ENCODE measurements around the gene CCNG1. TPM values are rescaled to one million over a fixed set of nuclear protein-coding genes. Genes with fewer than 3 reads are reported as not detected.
"Not testable (repeated sequence)": the region's sequence is repeated elsewhere in the genome, so short reads cannot be mapped to it uniquely, and the experiment has no call there.

CCNG1 gene
- total RNA-seq, 1 experiment from 2014 or later = 215 TPM

- DNase-seq (ENCODE audit: low spot score) = no peak
Measured at GRCh38 chr5:163440954-163441353, 3.6 kb downstream of the CCNG1 start.

GRCh38 chr5:163444526-163444925, 7.1 kb downstream of the CCNG1 start:
- no peak for DNase-seq (ENCODE audit: low spot score)

GRCh38 chr5:163445345-163445744, 8.0 kb downstream of the CCNG1 start:
- no peak for DNase-seq (ENCODE audit: low spot score)

GRCh38 chr5:163447191-163447590, 9.8 kb downstream of the CCNG1 start:
- DNase-seq (ENCODE audit: low spot score) = no peak

- no peak for DNase-seq (ENCODE audit: low spot score)
Measured at GRCh38 chr5:163447875-163448274, 10.5 kb downstream of the CCNG1 start.

- DNase-seq (ENCODE audit: low spot score) = no peak
Measured at GRCh38 chr5:163448491-163448890, 11.1 kb downstream of the CCNG1 start.

- no peak for DNase-seq (ENCODE audit: low spot score)
Measured at GRCh38 chr5:163451489-163451888, 14.1 kb downstream of the CCNG1 start.

- DNase-seq (ENCODE audit: low spot score) = no peak
Measured at GRCh38 chr5:163453705-163454104, 16.3 kb downstream of the CCNG1 start.

GRCh38 chr5:163455406-163455805, 18.0 kb downstream of the CCNG1 start:
- not testable (repeated sequence) for DNase-seq (ENCODE audit: low spot score)

- no peak for DNase-seq (ENCODE audit: low spot score)
Measured at GRCh38 chr5:163456029-163456589, 18.7 kb downstream of the CCNG1 start.

- DNase-seq (ENCODE audit: low spot score) = no peak
Measured at GRCh38 chr5:163456840-163457239, 19.4 kb downstream of the CCNG1 start.

GRCh38 chr5:163458778-163459385, 21.5 kb downstream of the CCNG1 start:
- DNase-seq (ENCODE audit: low spot score) = no peak

GRCh38 chr5:163459462-163459818, 22.0 kb downstream of the CCNG1 start:
- no peak for DNase-seq (ENCODE audit: low spot score)

GRCh38 chr5:163459819-163460561, 22.6 kb downstream of the CCNG1 start, which contains the start of gene NUDCD2:
Gene NUDCD2 (minus strand): TSS chr5:163460102. CDS start chr5:163460050, 52 bp downstream.
- DNase-seq (ENCODE audit: low spot score) = peak; percentile 98

- peak; percentile 17 for DNase-seq (ENCODE audit: low spot score)
Measured at GRCh38 chr5:163460562-163461171, 23.3 kb downstream of the CCNG1 start, which contains the start of gene HMMR. Gene HMMR (plus strand): TSS chr5:163460632. CDS start chr5:163460693, 61 bp downstream.

- DNase-seq (ENCODE audit: low spot score) = no peak
Measured at GRCh38 chr5:163463063-163463435, 25.7 kb downstream of the CCNG1 start.

- DNase-seq (ENCODE audit: low spot score) = no peak
Measured at GRCh38 chr5:163467682-163468081, 30.3 kb downstream of the CCNG1 start.

- no peak for DNase-seq (ENCODE audit: low spot score)
Measured at GRCh38 chr5:163473635-163474243, 36.3 kb downstream of the CCNG1 start.

GRCh38 chr5:163475411-163475810, 38.0 kb downstream of the CCNG1 start:
- DNase-seq (ENCODE audit: low spot score) = no peak

- no peak for DNase-seq (ENCODE audit: low spot score)
Measured at GRCh38 chr5:163478126-163478981, 41.0 kb downstream of the CCNG1 start.

- DNase-seq (ENCODE audit: low spot score) = no peak
Measured at GRCh38 chr5:163478982-163479271, 41.5 kb downstream of the CCNG1 start.

Data from H4 (cell line).